T-cell (primary cell): ENCODE measurements around the gene NRIP3. TPM values are rescaled to one million over a fixed set of nuclear protein-coding genes. Genes with fewer than 3 reads are reported as not detected.
"Not testable (repeated sequence)": the region's sequence is repeated elsewhere in the genome, so short reads cannot be mapped to it uniquely, and the experiment has no call there.

Experiments
- ATAC-seq, 4 experiments: fragments of 200-7000 bp in 3 of 4; fragments of 150-1000 bp in 1 of 4; cut with Tn5 transposase; replicated peaks in 1 of 4; 1 replicate in 3 of 4; 2 replicates in 1 of 4; pipeline ENCODE4 v1.10.0; 2021; ENCODE audit warnings: moderate library complexity in 3 of 4, mild to moderate bottlenecking in 2 of 4, moderate number of reproducible peaks in 1 of 4
- CTCF ChIA-PET, 2 donors: fragments of 300-600 bp; sonication (Branson Sonifier 250); formaldehyde crosslinking; loops; one replicate each; lab custom pipeline; 2022; ENCODE audit warnings: antibody characterized with exemption in 2 of 2; lab: Charles Lee
- POLR2A ChIA-PET, 2 donors: fragments of 300-600 bp; sonication (Branson Sonifier 250); formaldehyde crosslinking; loops; one replicate each; lab custom pipeline; 2022; ENCODE audit warnings: antibody characterized with exemption in 2 of 2; lab: Charles Lee
- DNase-seq, 35 experiments: peaks; one replicate each; pipeline versions ENCODE4 v3.0.0 to v3.0.0-alpha.2; 2013 to 2023
- H3K27ac ChIP-seq: one replicate; pipeline ENCODE4 v1.5.1; 2013; ENCODE audit warnings: low read length
- H3K27me3 ChIP-seq, 2 experiments: replicated peaks in 1 of 2; 1 replicate in 1 of 2; 2 replicates in 1 of 2; pipeline versions ENCODE4 v1.6.1 to v1.7.0; 2013; ENCODE audit warnings: low read length in 1 of 2, mixed read lengths in 1 of 2; ENCODE audit not compliant: control insufficient read depth in 2 of 2, insufficient read depth in 2 of 2; ENCODE audit errors: extremely low read depth in 1 of 2
- H3K36me3 ChIP-seq, 2 donors: 1 replicate in 1 of 2; 2 replicates in 1 of 2; pipeline versions ENCODE4 v1.6.1 to v1.7.0; 2013; ENCODE audit warnings: low read length in 1 of 2; ENCODE audit not compliant: control insufficient read depth in 2 of 2, insufficient read depth in 1 of 2; ENCODE audit errors: extremely low read depth in 1 of 2
- H3K4me1 ChIP-seq, 2 experiments: 1 replicate in 1 of 2; 2 replicates in 1 of 2; pipeline versions ENCODE4 v1.6.1 to v1.7.0; 2013; ENCODE audit warnings: low read length in 2 of 2, mixed read lengths in 1 of 2; ENCODE audit not compliant: insufficient read depth in 2 of 2, control insufficient read depth in 1 of 2; ENCODE audit errors: extremely low read depth in 1 of 2
- H3K4me3 ChIP-seq, 2 donors: 1 replicate in 1 of 2; 2 replicates in 1 of 2; pipeline versions ENCODE4 v1.5.1 to v1.7.0; 2013; ENCODE audit warnings: mild to moderate bottlenecking in 2 of 2, low read length in 1 of 2, moderate library complexity in 1 of 2; ENCODE audit not compliant: control insufficient read depth in 1 of 2; ENCODE audit errors: extremely low read depth in 1 of 2
- H3K9me3 ChIP-seq: 2 replicates; pipeline ENCODE4 v1.7.0; 2013
- H3K27ac Mint-ChIP-seq, 2 donors: one replicate each; pipeline ENCODE4 v1.8.0; 2020 to 2021; ENCODE audit warnings: mild to moderate bottlenecking in 2 of 2, mixed read lengths in 2 of 2
- H3K27me3 Mint-ChIP-seq, 2 donors: one replicate each; pipeline ENCODE4 v1.8.0; 2021 to 2022; ENCODE audit warnings: mixed read lengths in 2 of 2
- H3K36me3 Mint-ChIP-seq: one replicate; pipeline ENCODE4 v1.8.0; 2021; ENCODE audit warnings: mixed read lengths
- H3K4me1 Mint-ChIP-seq, 3 donors: one replicate each; pipeline ENCODE4 v1.8.0; 2020 to 2022; ENCODE audit warnings: mixed read lengths in 3 of 3, mild to moderate bottlenecking in 1 of 3
- H3K4me3 Mint-ChIP-seq, 3 donors: one replicate each; pipeline ENCODE4 v1.8.0; 2020 to 2022; ENCODE audit warnings: mild to moderate bottlenecking in 3 of 3, mixed read lengths in 3 of 3, moderate library complexity in 3 of 3
- H3K9me3 Mint-ChIP-seq, 3 donors: one replicate each; pipeline ENCODE4 v1.8.0; 2020 to 2022; ENCODE audit warnings: mixed read lengths in 3 of 3
- WGBS: methylation state at CpG from one replicate; pipeline ENCODE4 v1.1.5; 2013; ENCODE audit warnings: missing lambda C conversion rate; ENCODE audit not compliant: insufficient coverage; 5-methylcytosine and 5-hydroxymethylcytosine counted together
- total RNA-seq, 35 experiments: library from RNA in 6 of 35; stranded (reverse) in 6 of 35; fragments of 120-200 nt in 1 of 35; gene quantifications; one replicate each; pipeline versions ENCODE4 v1.2.1 to v1.2.4 and lab custom pipeline; 2013 to 2026

Gene NRIP3
- total RNA-seq, 5 donors from 2014 or later (not counting 1 experiment from before 2014, with no cell fraction given), result 0.89 to 3.9 (median 1.6) TPM

GRCh38 chr11:8979365-8979764 is 24.4 kb downstream of the NRIP3 start:
- H3K9me3 ChIP-seq, H3K9me3 Mint-ChIP-seq, H3K27me3 Mint-ChIP-seq, H3K27ac Mint-ChIP-seq, H3K4me3 Mint-ChIP-seq, H3K36me3 ChIP-seq, H3K4me1 Mint-ChIP-seq, H3K36me3 Mint-ChIP-seq, H3K4me1 ChIP-seq, ATAC-seq, H3K27me3 ChIP-seq, POLR2A ChIA-PET, H3K27ac ChIP-seq, H3K4me3 ChIP-seq, DNase-seq, CTCF ChIA-PET: not testable (repeated sequence)
- no CpG with 5 or more reads among the region's 7 CpGs for WGBS

- Histone ChIP-seq H3K27me3 (no peaks in the 10 kb centered on the region), H3K4me1 (no peaks in the 10 kb centered on the region), H3K9me3 (no peaks in the 10 kb centered on the region), H3K36me3 (no peaks in the 10 kb centered on the region), H3K27ac (no peak overlapping the region), H3K4me3 (no peak overlapping the region)
- ChIA-PET CTCF (no interaction called here), POLR2A (no interaction called here)
- Mint-ChIP-seq H3K27ac (no peak overlapping the region), H3K4me3 (no peak overlapping the region), H3K36me3 (peaks cover 4% of the 10 kb centered on the region), H3K4me1 (no peaks in the 10 kb centered on the region), H3K27me3 (no peaks in the 10 kb centered on the region), H3K9me3 (no peaks in the 10 kb centered on the region)
- ATAC-seq (no peak), DNase-seq (no peak)
- 58% methylated on average over 2 of the region's 3 CpGs for WGBS
Measured at GRCh38 chr11:8973121-8973520, 30.7 kb downstream of the NRIP3 start.

GRCh38 chr11:8971924-8972316 is 31.9 kb downstream of the NRIP3 start:
- Histone ChIP-seq H3K4me3 (no peak overlapping the region), H3K27ac (no peak overlapping the region), H3K36me3 (peaks cover 0 to 4% of the 10 kb centered on the region in 2 donors), H3K4me1 (no peaks in the 10 kb centered on the region), H3K9me3 (no peaks in the 10 kb centered on the region), H3K27me3 (no peaks in the 10 kb centered on the region)
- no peak overlapping the region for H3K4me3 Mint-ChIP-seq
- ChIA-PET POLR2A (no interaction called here), CTCF (no interaction called here)
- peaks cover 4% of the 10 kb centered on the region for H3K36me3 Mint-ChIP-seq
- no peaks in the 10 kb centered on the region for H3K27me3 Mint-ChIP-seq
- no peaks in the 10 kb centered on the region for H3K4me1 Mint-ChIP-seq
- no CpG with 5 or more reads among the region's 1 CpG for WGBS
- H3K9me3 Mint-ChIP-seq, result no peaks in the 10 kb centered on the region
- H3K27ac Mint-ChIP-seq, result no peak overlapping the region
- DNase-seq, result no peak
- ATAC-seq, result no peak

GRCh38 chr11:8971196-8971923 is 32.4 kb downstream of the NRIP3 start:
- Mint-ChIP-seq H3K27ac (no peak overlapping the region), H3K27me3 (no peaks in the 10 kb centered on the region), H3K4me1 (peaks cover 0 to 2% (median 0%) of the 10 kb centered on the region in 3 donors), H3K4me3 (no peak overlapping the region), H3K36me3 (peaks cover 4% of the 10 kb centered on the region), H3K9me3 (no peaks in the 10 kb centered on the region)
- CTCF ChIA-PET, result no interaction called here
- H3K27ac ChIP-seq, result no peak overlapping the region
- WGBS, result 89% methylated on average over 1 of the region's 2 CpGs
- no peak overlapping the region for H3K4me3 ChIP-seq
- DNase-seq (no peak), ATAC-seq (no peak)
- H3K36me3 ChIP-seq, result peaks cover 0 to 4% of the 10 kb centered on the region in 2 donors
- no peaks in the 10 kb centered on the region for H3K9me3 ChIP-seq
- H3K27me3 ChIP-seq, result no peaks in the 10 kb centered on the region
- POLR2A ChIA-PET, result no interaction called here
- H3K4me1 ChIP-seq, result no peaks in the 10 kb centered on the region

GRCh38 chr11:8967184-8967583 is 36.6 kb downstream of the NRIP3 start:
- ChIA-PET CTCF (no interaction called here), POLR2A (no interaction called here)
- Histone ChIP-seq H3K27ac (no peak overlapping the region), H3K4me3 (no peak overlapping the region), H3K36me3 (peaks cover 0 to 4% of the 10 kb centered on the region in 2 donors), H3K4me1 (peaks cover 14 to 23% of the 10 kb centered on the region in 2 experiments), H3K27me3 (no peaks in the 10 kb centered on the region), H3K9me3 (no peaks in the 10 kb centered on the region)
- Mint-ChIP-seq H3K27me3 (no peaks in the 10 kb centered on the region), H3K4me1 (peaks cover 16 to 22% (median 21%) of the 10 kb centered on the region in 3 donors), H3K27ac (no peak overlapping the region), H3K9me3 (no peaks in the 10 kb centered on the region), H3K4me3 (no peak overlapping the region), H3K36me3 (peaks cover 4% of the 10 kb centered on the region)
- DNase-seq, result no peak
- no peak for ATAC-seq
- WGBS, result no CpG with 5 or more reads among the region's 8 CpGs

GRCh38 chr11:8964324-8965320 is 39.2 kb downstream of the NRIP3 start, which contains the start of gene TMEM9B:
TSS of gene TMEM9B (minus strand) at chr11:8964442. CDS start at chr11:8964313, 129 bp downstream.
- peak within 1 kb of the TSS; percentile 82 to 97 for H3K4me3 ChIP-seq
- H3K36me3 ChIP-seq, result peaks cover 3 to 4% of the 10 kb centered on the region in 2 donors
- H3K27ac Mint-ChIP-seq, result peak within 1 kb of the TSS; percentile 94 to 96
- peak within 1 kb of the TSS; percentile 96 for H3K27ac ChIP-seq
- H3K36me3 Mint-ChIP-seq, result peaks cover 4% of the 10 kb centered on the region
- H3K4me1 ChIP-seq, result peaks cover 14 to 26% of the 10 kb centered on the region in 2 experiments
- ChIA-PET POLR2A (interaction anchor here in 1 of 2 donors (1.0 to 1.1 kb wide), 3 partner anchors 11 to 1844 kb away, joined by 3 to 4 read pairs (median 3); partner anchors contain the start of gene ZNF143), CTCF (interaction anchor here (0.5 to 2.2 kb wide), 4 partner anchors 52 to 785 kb away, joined by 3 to 9 read pairs (median 5); partner anchors contain the start of genes RPL27A (in 1 of the 2) and TRIM66 (in 1 of the 2))
- H3K27me3 Mint-ChIP-seq, result no peaks in the 10 kb centered on the region
- peak within 1 kb of the TSS; percentile 91 to 96 (median 94) for H3K4me3 Mint-ChIP-seq
- H3K9me3 Mint-ChIP-seq, result no peaks in the 10 kb centered on the region
- peaks cover 25 to 35% (median 32%) of the 10 kb centered on the region in 3 donors for H3K4me1 Mint-ChIP-seq
- peak; percentile 6 to 81 (median 64) for DNase-seq
- under 1% methylated on average over 65 of the region's 67 CpGs for WGBS
- no peaks in the 10 kb centered on the region for H3K9me3 ChIP-seq
- no peaks in the 10 kb centered on the region for H3K27me3 ChIP-seq
- peak; percentile 85 to 90 (median 88) for ATAC-seq
